HK-2 (cell line): Measurements from ENCODE around the gene GNAS-AS1.

Source experiments
- DNase-seq: peaks from one replicate; pipeline ENCODE4 v3.0.0-alpha.2; 2018; ENCODE audit not compliant: unreplicated experiment

GNAS-AS1 gene

DNA sequence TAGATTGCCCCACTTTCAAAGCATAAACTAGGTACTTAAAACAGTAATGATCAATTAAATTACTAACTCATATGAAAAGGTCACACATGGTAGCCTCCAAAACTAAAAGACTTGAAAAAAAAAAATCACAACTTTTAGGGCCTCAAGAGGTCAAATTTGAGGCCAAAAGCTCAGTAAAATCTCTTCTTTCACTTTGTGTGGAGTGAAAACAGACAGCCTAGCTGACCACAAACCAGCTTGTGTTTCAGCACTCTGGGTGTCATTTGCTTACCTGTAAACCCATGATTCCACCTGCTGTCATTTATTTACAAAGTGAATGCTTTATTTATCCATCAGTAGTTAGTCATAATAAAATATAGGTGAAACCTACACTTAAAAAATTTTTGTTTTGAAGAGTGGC is 35.8 kb upstream of the GNAS-AS1 start:
- no peak for DNase-seq

DNA sequence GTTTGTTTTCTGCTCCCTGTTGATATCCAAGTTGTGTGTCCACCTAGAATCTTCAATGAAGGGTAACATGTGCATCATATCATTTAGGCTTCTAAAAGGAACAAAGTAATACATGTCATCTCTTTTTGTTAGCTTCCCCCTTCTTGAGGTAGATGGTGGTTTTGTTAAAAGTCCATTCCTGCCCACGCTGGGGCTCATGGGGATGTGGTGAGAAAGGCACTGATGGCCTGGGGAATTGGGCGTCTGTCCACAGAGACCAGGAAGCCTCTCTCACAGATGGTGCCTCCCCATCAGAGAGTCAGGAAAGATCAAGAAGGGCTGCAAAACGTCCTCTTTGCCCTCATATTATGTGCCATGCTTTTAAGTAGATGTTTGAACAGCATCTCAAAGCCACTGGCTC is 34.3 kb upstream of the GNAS-AS1 start:
- no peak for DNase-seq

- DNase-seq, result no peak
Observed at GRCh38 chr20:58883241-58883691, 32.6 kb upstream of the GNAS-AS1 start.

- DNase-seq, result no peak
Observed at GRCh38 chr20:58882704-58883089, 32.0 kb upstream of the GNAS-AS1 start.

DNA sequence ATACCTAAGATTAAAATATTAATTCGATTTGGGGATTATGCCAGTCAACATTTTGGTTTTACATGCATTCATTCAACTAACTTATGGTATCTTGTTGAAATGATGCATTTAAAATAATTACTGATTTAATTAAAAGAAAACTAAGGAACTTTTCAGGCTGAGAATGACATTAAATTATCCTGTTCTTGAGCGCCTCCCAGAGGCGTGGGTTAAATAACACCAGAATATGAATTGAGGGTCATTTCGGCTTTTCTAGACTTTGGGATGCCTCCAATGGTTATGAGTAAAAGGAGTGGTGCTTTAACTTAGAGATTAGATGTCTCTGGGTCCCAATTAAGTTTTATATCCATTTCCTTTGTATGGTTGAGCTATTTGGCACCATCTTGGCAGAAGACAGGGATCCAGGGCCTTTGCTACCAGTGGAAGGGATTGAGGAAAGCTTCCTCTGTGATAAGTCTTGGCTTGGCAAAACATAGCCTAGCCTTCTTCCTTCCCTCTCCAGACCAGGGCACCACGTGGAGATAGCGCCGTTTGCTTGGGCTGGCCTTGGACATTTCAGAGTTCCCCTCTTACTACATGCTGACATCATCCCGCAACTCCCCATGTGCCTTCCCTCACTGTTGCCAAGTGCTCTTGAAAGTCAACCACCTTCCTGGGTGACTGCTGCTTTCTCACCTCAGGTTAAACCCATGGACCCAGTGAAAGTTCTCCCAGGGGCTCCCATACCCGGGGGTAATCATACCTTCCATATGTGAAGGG is 30.5 kb upstream of the GNAS-AS1 start:
- no peak for DNase-seq

- no peak for DNase-seq
Observed at GRCh38 chr20:58880441-58880840, 29.7 kb upstream of the GNAS-AS1 start.

GRCh38 chr20:58878399-58878798 is 27.7 kb upstream of the GNAS-AS1 start:
- DNase-seq, result no peak

DNA sequence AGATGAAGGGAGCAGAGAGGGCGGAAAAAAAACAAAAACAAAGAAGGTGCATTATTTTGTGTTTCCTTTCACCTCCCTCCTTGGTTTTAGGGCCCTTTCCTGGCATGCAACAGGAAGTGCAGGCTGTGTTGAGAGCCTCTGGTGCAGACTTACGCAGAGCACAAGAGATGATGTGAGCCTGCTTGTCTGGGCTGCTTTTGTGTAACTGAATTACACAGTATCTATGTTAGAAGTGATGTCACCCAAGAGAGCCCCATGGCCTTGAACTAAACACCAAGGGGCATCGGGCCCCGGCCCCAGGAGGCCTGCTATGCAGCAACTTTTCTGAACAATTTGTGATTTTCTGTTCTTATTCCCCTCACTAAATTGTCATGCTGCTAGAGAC is 27.3 kb upstream of the GNAS-AS1 start:
- DNase-seq, result no peak

DNA sequence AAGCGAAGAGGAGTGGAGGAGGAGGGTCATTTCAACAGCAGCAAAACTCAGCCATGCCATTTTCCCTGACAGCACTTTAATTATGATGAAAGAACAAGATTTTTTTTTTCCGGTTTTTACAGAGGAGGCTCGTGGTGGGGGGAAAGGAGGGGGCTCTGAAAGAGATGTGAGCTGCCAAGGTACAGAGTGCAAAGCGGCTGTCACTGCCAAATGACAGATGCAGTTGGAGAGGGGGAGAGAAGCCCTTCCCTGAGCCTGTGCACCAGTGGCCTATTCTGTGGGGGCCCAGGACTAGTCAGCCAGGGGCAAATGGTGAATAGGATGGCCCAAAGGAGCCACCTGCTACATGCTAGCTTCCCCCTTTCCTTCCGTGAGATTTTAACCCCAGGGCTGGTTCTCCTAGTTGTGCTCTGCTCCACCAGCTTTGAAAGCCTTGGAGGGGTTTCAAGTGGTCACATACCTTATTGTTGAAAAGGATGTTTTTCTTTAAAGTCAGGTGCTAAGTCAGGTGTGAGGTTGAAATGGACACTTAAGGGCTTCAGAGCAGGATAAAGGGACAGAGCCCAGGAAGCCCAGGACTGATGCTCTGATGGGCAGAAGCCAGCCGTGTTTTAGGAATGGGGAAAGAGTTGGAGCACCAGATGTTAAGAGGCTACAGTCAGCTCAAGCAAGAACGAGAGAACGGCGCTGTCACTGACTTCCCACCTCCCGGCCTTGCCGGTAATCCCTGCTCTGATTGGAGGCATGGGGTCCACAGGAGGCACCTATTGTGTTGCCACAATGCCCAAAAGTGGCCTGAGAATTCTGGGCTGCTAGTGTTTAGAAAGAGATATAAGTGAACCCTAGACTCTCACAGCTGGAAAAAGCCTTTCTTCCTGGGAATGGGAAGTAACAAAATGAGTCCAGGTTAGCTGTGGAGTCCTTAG is 26.6 kb upstream of the GNAS-AS1 start:
- DNase-seq, result no peak

- no peak for DNase-seq
Observed at GRCh38 chr20:58876437-58876836, 25.7 kb upstream of the GNAS-AS1 start.

DNA sequence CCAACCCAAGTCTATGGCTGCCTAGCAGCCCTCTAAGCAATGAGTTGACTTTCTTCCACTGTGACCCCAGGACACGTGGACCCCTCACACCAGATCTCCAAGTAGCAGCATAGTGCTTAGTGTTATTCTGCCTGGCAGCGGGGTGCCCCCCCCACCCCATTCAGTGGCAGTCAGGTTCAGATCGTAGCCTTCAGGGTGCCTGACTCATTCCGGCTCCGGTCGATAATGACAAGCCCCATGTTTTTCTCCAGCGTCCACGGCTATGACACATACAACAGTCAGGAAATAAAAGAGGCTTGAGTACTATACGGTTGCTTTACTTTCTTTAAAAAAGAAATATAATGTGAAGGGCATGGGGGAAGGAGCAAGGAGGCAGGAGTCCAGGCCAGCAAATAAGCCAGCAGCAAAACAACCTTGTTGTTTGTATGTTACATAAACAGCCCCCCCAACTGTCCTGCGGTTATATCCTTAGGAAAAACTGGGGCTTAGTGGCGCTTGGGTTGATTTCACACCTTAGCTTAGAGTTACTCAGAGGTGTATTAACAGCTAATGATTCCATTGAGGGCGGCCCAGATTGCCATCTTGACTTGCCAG is 24.9 kb upstream of the GNAS-AS1 start:
- peak; percentile 36 for DNase-seq

DNA sequence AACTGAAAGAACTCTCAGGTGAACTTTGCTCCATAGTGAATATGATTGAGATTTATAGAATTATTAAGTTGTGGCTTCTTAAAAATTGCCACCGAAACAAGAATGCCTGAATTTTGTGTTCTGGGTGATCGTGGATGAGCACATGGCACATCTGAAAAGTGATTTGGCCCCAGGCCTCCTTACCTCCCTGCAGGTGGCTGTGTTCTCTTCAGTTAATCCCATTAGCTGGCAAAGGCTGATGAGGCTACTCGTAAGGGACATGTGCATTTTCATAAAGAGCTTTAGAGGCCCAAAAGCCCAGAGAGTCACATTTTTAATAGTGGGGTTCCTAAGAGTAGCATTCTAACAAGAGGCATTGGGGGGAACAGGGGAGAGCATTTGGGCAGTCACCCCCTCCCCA is 24.4 kb upstream of the GNAS-AS1 start:
- DNase-seq, result no peak

DNA sequence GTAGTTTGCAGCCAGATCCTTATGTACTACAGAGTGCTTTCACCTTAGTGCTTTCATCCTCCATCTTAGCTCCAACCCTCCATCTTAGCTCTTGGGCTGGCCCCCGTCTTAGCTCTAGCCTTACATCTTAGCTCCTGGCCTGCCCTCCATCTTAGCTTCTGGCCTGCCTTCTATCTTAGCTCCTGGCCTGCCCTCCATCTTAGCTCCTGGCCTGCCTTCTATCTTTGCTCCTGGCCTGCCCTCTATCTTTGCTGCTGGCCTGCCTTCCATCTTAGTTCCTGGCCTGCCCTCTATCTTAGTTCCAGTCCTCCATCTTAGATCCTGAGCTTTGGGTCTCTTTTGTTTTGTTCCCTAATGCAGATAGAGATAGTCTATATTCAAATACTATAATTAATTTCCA is 23.8 kb upstream of the GNAS-AS1 start:
- DNase-seq, result no peak

- no peak for DNase-seq
Observed at GRCh38 chr20:58871533-58872102, 20.9 kb upstream of the GNAS-AS1 start.

GRCh38 chr20:58870293-58871014 is 19.8 kb upstream of the GNAS-AS1 start:
- peak; percentile 75 for DNase-seq

GRCh38 chr20:58869662-58870227 is 19.0 kb upstream of the GNAS-AS1 start:
- DNase-seq, result no peak

DNA sequence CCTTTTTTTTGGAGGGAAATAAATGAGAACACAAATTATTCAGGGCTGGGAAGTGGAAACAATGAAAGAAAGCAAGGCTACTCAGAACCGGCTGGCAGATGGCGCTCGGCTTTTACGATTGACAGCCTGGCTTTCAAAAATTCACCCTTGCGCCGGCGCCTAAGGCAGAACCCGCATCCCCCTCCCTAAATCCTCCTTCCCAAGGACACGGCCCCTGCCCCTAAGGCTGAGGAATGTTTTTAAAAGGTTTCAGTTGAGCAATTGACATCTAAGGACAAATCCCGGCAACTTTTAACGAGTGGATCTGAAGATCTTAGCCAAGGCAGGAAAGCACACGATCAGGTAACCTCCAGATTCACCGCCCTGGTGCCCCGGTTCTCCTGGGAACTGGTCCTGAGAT is 18.1 kb upstream of the GNAS-AS1 start:
- DNase-seq, result no peak

- DNase-seq, result no peak
Observed at GRCh38 chr20:58867211-58867610, 16.5 kb upstream of the GNAS-AS1 start.

DNA sequence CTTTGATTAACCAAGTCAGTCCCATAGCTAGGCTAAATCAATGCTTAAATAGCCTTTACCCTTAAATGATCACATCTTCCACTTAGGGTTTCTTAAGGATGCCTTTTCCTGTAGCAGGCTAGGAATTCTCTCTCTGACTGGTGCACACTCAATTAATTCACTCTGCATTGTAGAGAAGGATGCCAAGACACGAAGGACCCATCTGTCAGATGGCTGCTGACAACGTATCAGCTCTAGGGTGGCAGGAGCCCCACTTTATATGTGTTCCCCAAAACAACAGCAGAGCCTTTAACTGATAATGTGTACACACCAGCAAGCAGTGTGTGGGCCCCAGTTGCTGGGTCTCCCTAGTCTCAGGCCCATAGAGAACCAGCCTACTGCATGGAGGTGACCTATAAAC is 15.1 kb upstream of the GNAS-AS1 start:
- DNase-seq, result no peak

- DNase-seq, result no peak
Observed at GRCh38 chr20:58864346-58864745, 13.6 kb upstream of the GNAS-AS1 start.
